ENCODE results near the gene TBX18. TPM values are rescaled to one million over a fixed set of nuclear protein-coding genes. Genes with fewer than 3 reads are reported as not detected.
A peak's percentile ranks its signal among the peaks of the same experiment; 100 is the strongest.

The TBX18 gene
- total and polyA plus RNA-seq, 4 donors = 0.05 to 1.3 (median 0.21) TPM

GRCh38 chr6:84774985-84775284 lies 10.5 kb upstream of the TBX18 start:
- WGBS, 2 donors = 2 to 7% methylated on average over 14 of the region's 14 CpGs
- DNase-seq (no peak), ATAC-seq (ENCODE audit: insufficient read depth, low FRiP score) (no peak)
- TF ChIP-seq, protein P1, sequence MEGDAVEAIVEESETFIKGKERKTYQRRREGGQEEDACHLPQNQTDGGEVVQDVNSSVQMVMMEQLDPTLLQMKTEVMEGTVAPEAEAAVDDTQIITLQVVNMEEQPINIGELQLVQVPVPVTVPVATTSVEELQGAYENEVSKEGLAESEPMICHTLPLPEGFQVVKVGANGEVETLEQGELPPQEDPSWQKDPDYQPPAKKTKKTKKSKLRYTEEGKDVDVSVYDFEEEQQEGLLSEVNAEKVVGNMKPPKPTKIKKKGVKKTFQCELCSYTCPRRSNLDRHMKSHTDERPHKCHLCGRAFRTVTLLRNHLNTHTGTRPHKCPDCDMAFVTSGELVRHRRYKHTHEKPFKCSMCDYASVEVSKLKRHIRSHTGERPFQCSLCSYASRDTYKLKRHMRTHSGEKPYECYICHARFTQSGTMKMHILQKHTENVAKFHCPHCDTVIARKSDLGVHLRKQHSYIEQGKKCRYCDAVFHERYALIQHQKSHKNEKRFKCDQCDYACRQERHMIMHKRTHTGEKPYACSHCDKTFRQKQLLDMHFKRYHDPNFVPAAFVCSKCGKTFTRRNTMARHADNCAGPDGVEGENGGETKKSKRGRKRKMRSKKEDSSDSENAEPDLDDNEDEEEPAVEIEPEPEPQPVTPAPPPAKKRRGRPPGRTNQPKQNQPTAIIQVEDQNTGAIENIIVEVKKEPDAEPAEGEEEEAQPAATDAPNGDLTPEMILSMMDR (IDR thresholded peaks at IDR 0.05; ENCODE audit: control extremely low read depth, extremely low read depth) = no peak
- no peak overlapping the region for H3K27ac ChIP-seq (ENCODE audit: low read depth in 1 of 2, low read length in 1 of 2)
- H3K9me3 ChIP-seq (ENCODE audit: control insufficient read depth in 4 of 4, insufficient read depth in 3 of 4, low read length in 3 of 4) = peaks cover 0 to 12% (median 0%) of the 10 kb centered on the region in 4 donors
- no peak overlapping the region for H3K4me3 ChIP-seq
- peaks cover 23 to 92% (median 85%) of the 10 kb centered on the region in 3 donors for H3K27me3 ChIP-seq (ENCODE audit: control insufficient read depth in 3 of 3, insufficient read depth in 3 of 3, low read length in 2 of 3)
- peaks cover 0 to 16% (median 6%) of the 10 kb centered on the region in 5 donors for H3K4me1 ChIP-seq (ENCODE audit: control insufficient read depth in 5 of 5, insufficient read depth in 5 of 5, low read length in 5 of 5)
- H3K36me3 ChIP-seq (ENCODE audit: control insufficient read depth in 4 of 4, insufficient read depth in 4 of 4, low read length in 4 of 4) = no peaks in the 10 kb centered on the region
- H3K9ac ChIP-seq (ENCODE audit: insufficient read depth in 1 of 2, low read length in 2 of 2) = no peak overlapping the region

DNA sequence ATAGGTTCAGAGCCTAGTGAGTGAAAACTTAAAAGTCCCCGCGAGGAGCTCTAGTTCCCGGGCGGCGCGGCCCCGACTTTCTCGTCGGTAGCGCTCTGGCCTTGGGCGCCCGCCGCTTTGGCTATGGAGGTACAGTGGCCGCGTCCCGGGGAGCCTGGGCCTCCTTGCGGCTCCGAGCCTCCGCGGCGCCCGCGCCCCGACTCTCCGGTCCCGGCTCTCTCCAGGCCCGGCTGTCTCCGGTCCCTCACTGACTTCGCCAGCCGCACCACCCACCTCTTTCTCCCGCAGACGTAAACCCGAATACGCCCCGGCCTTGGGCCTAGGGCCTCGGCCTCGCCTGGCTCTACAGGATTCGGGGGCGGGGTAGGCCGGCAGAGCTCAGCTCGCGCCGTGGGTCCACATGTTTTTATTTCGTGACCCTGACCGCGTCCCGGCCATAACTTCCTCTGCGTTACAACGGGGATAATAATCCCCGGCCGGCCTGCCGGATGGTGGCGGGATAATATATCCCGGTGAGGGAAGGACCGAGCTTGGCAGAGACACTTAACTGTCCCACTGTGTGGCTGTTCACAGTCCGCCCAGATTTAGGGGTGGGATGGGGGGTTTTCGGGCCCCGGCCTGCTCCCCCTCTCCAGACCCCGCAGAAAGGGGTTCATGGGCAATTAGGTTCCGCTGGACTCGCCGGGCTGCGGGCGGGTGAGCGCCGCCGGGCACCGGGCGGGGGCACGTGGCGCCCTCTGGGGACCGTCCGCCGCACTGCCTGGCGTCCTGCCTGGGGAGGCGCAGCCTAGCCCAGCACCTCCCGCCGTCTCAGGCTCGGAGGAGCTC lies 10.0 kb upstream of the TBX18 start:
- TF ChIP-seq, protein P1 (IDR thresholded peaks at IDR 0.05; ENCODE audit: control extremely low read depth, extremely low read depth) = no peak
- Histone ChIP-seq H3K4me1 (ENCODE audit: control insufficient read depth in 5 of 5, insufficient read depth in 5 of 5, low read length in 5 of 5) (peaks cover 0 to 16% (median 6%) of the 10 kb centered on the region in 5 donors), H3K9ac (ENCODE audit: insufficient read depth in 1 of 2, low read length in 2 of 2) (no peak overlapping the region), H3K27me3 (ENCODE audit: control insufficient read depth in 3 of 3, insufficient read depth in 3 of 3, low read length in 2 of 3) (peaks cover 23 to 94% (median 91%) of the 10 kb centered on the region in 3 donors), H3K36me3 (ENCODE audit: control insufficient read depth in 4 of 4, insufficient read depth in 4 of 4, low read length in 4 of 4) (no peaks in the 10 kb centered on the region), H3K9me3 (ENCODE audit: control insufficient read depth in 4 of 4, insufficient read depth in 3 of 4, low read length in 3 of 4) (peaks cover 0 to 9% (median 0%) of the 10 kb centered on the region in 4 donors), H3K4me3 (no peak overlapping the region), H3K27ac (ENCODE audit: low read depth in 1 of 2, low read length in 1 of 2) (peak overlapping the region in 1 of 2 donors; percentile 58)
- 1 to 2% methylated on average over 79 of the region's 79 CpGs for WGBS, 2 donors
- ATAC-seq (ENCODE audit: insufficient read depth, low FRiP score) = peak; percentile 90
- DNase-seq = peak in 1 of 3 donors; percentile 49

GRCh38 chr6:84773431-84774156 lies 9.2 kb upstream of the TBX18 start:
- peak in 1 of 3 donors; percentile 32 for DNase-seq
- H3K27me3 ChIP-seq (ENCODE audit: control insufficient read depth in 3 of 3, insufficient read depth in 3 of 3, low read length in 2 of 3) = peaks cover 25 to 97% (median 97%) of the 10 kb centered on the region in 3 donors
- H3K9me3 ChIP-seq (ENCODE audit: control insufficient read depth in 4 of 4, insufficient read depth in 3 of 4, low read length in 3 of 4) = peaks cover 0 to 12% (median 0%) of the 10 kb centered on the region in 4 donors
- TF ChIP-seq, protein P1 (IDR thresholded peaks at IDR 0.05; ENCODE audit: control extremely low read depth, extremely low read depth) = no peak
- H3K36me3 ChIP-seq (ENCODE audit: control insufficient read depth in 4 of 4, insufficient read depth in 4 of 4, low read length in 4 of 4) = no peaks in the 10 kb centered on the region
- 2 to 4% methylated on average over 69 of the region's 69 CpGs for WGBS, 2 donors
- peak overlapping the region in 1 of 2 donors; percentile 33 for H3K27ac ChIP-seq (ENCODE audit: low read depth in 1 of 2, low read length in 1 of 2)
- H3K4me1 ChIP-seq (ENCODE audit: control insufficient read depth in 5 of 5, insufficient read depth in 5 of 5, low read length in 5 of 5) = peaks cover 0 to 18% (median 6%) of the 10 kb centered on the region in 5 donors
- no peak overlapping the region for H3K9ac ChIP-seq (ENCODE audit: insufficient read depth in 1 of 2, low read length in 2 of 2)
- peak; percentile 22 for ATAC-seq (ENCODE audit: insufficient read depth, low FRiP score)
- H3K4me3 ChIP-seq = no peak overlapping the region
